ENCODE results near the gene ZMIZ1. TPM values are rescaled to one million over a fixed set of nuclear protein-coding genes. Genes with fewer than 3 reads are reported as not detected.

Gene ZMIZ1
- total RNA-seq, 2 donors from 2014 or later: 27.2 to 42.2 TPM

- TF ChIP-seq CTCF (IDR thresholded peaks at IDR 0.05): no peak
- no peak for TF ChIP-seq POLR2A (IDR thresholded peaks at IDR 0.05)
- intact Hi-C loops (cut with DNase I): no loop called here
- H3K36me3 ChIP-seq (replicated peaks in 1 of 2; ENCODE audit: insufficient read depth in 1 of 2, low read depth in 2 of 2): no peaks in the 10 kb centered on the region
- 77 to 83% methylated on average over 7 of the region's 7 CpGs for WGBS, 2 donors
- H3K27ac ChIP-seq: no peak overlapping the region
- DNase-seq: peak in 1 of 4 donors; percentile 36
- no peak overlapping the region for H3K4me3 ChIP-seq
- H3K27me3 ChIP-seq: no peaks in the 10 kb centered on the region
- H3K9me3 ChIP-seq: no peaks in the 10 kb centered on the region
- no peaks in the 10 kb centered on the region for H3K4me1 ChIP-seq
- ATAC-seq: no peak
Measured at GRCh38 chr10:79320820-79321493, 252.2 kb downstream of the ZMIZ1 start.

GRCh38 chr10:79321494-79321882 is 252.7 kb downstream of the ZMIZ1 start:
- no peak for TF ChIP-seq CTCF (IDR thresholded peaks at IDR 0.05)
- TF ChIP-seq POLR2A (IDR thresholded peaks at IDR 0.05): no peak
- Histone ChIP-seq H3K9me3 (no peaks in the 10 kb centered on the region), H3K4me3 (no peak overlapping the region), H3K27ac (no peak overlapping the region), H3K36me3 (replicated peaks in 1 of 2; ENCODE audit: insufficient read depth in 1 of 2, low read depth in 2 of 2) (no peaks in the 10 kb centered on the region), H3K4me1 (no peaks in the 10 kb centered on the region), H3K27me3 (no peaks in the 10 kb centered on the region)
- DNase-seq: no peak
- intact Hi-C loops (cut with DNase I): no loop called here
- no peak for ATAC-seq
- WGBS, 2 donors: 78 to 86% methylated on average over 2 of the region's 2 CpGs

- Histone ChIP-seq H3K36me3 (replicated peaks in 1 of 2; ENCODE audit: insufficient read depth in 1 of 2, low read depth in 2 of 2) (no peaks in the 10 kb centered on the region), H3K9me3 (no peaks in the 10 kb centered on the region), H3K27me3 (no peaks in the 10 kb centered on the region), H3K4me1 (no peaks in the 10 kb centered on the region), H3K4me3 (no peak overlapping the region), H3K27ac (no peak overlapping the region)
- ATAC-seq (no peak), DNase-seq (no peak)
- TF ChIP-seq CTCF (IDR thresholded peaks at IDR 0.05) (no peak), POLR2A (IDR thresholded peaks at IDR 0.05) (no peak)
- intact Hi-C loops (cut with DNase I): no loop called here
Measured at GRCh38 chr10:79321951-79322350, 253.2 kb downstream of the ZMIZ1 start.

GRCh38 chr10:79322616-79323543 is 254.1 kb downstream of the ZMIZ1 start:
- Histone ChIP-seq H3K4me3 (no peak overlapping the region), H3K27ac (no peak overlapping the region), H3K36me3 (replicated peaks in 1 of 2; ENCODE audit: insufficient read depth in 1 of 2, low read depth in 2 of 2) (no peaks in the 10 kb centered on the region), H3K9me3 (no peaks in the 10 kb centered on the region), H3K27me3 (no peaks in the 10 kb centered on the region), H3K4me1 (no peaks in the 10 kb centered on the region)
- no peak for TF ChIP-seq POLR2A (IDR thresholded peaks at IDR 0.05)
- no peak for TF ChIP-seq CTCF (IDR thresholded peaks at IDR 0.05)
- WGBS, 2 donors: 76 to 86% methylated on average over 15 of the region's 15 CpGs
- intact Hi-C loops (cut with DNase I): no loop called here
- ATAC-seq (no peak), DNase-seq (peak in 2 of 4 donors; percentile 49 to 78)

Measured in body of pancreas (tissue), 4 donors.